WTC11 (cell line): Measurements from ENCODE around the gene CDK9. TPM values are rescaled to one million over a fixed set of nuclear protein-coding genes. Genes with fewer than 3 reads are reported as not detected.

ENCODE experiments used
- ATAC-seq: fragments of 200-7000 bp; cut with Tn5 transposase; 2 replicates; pipeline ENCODE4 v1.10.0; 2021; ENCODE audit warnings: mild to moderate bottlenecking, moderate library complexity
- CTCF ChIA-PET: fragments of 300-600 bp; sonication (Branson Sonifier 250); formaldehyde crosslinking; loops from one replicate; lab custom pipeline; 2021; ENCODE audit warnings: antibody characterized with exemption; lab: Charles Lee
- POLR2A ChIA-PET: fragments of 350-600 bp; sonication (Branson Sonifier 250); formaldehyde crosslinking; loops from one replicate; lab custom pipeline; 2021; ENCODE audit warnings: antibody characterized with exemption; lab: Charles Lee
- DNase-seq: peaks from one replicate; pipeline ENCODE4 v3.0.0; 2021; ENCODE audit warnings: low spot score
- H3K27ac Mint-ChIP-seq: 2 replicates; pipeline ENCODE4 v1.8.0; 2021; ENCODE audit warnings: mixed read lengths
- H3K27me3 Mint-ChIP-seq: 2 replicates; pipeline ENCODE4 v1.8.0; 2021; ENCODE audit warnings: low read depth, mild to moderate bottlenecking, moderate library complexity, mixed read lengths
- H3K36me3 Mint-ChIP-seq: 2 replicates; pipeline ENCODE4 v1.8.0; 2021; ENCODE audit warnings: mixed read lengths
- H3K4me1 Mint-ChIP-seq: 2 replicates; pipeline ENCODE4 v1.8.0; 2022; ENCODE audit warnings: mixed read lengths
- H3K4me3 Mint-ChIP-seq: 2 replicates; pipeline ENCODE4 v1.8.0; 2021; ENCODE audit warnings: mild to moderate bottlenecking, moderate library complexity, mixed read lengths
- H3K9me3 Mint-ChIP-seq: 2 replicates; pipeline ENCODE4 v1.8.0; 2021; ENCODE audit warnings: mixed read lengths
- ATF3 ChIP-seq: sonication (generic); formaldehyde crosslinking; conservative IDR thresholded peaks from 2 replicates; pipeline ENCODE4 v1.8.1; 2022; ENCODE audit warnings: mild to moderate bottlenecking, missing genetic modification reagents
- EMX1 ChIP-seq: fragments of 250-450 bp; sonication (Bioruptor Pico); IDR thresholded peaks from 2 replicates; pipeline ENCODE4 v1.8.0; 2021; ENCODE audit warnings: mild to moderate bottlenecking
- ERG ChIP-seq: fragments of 250-450 bp; sonication (Bioruptor Pico); IDR thresholded peaks from 2 replicates; pipeline ENCODE4 v1.8.0; 2021; ENCODE audit warnings: mild to moderate bottlenecking
- FOXP1 ChIP-seq: sonication (generic); formaldehyde crosslinking; IDR thresholded peaks from 2 replicates; pipeline ENCODE4 v1.8.0; 2022; ENCODE audit warnings: missing genetic modification reagents, mild to moderate bottlenecking, moderate library complexity, borderline replicate concordance
- GRHL2 ChIP-seq: fragments of 250-450 bp; sonication (Bioruptor Pico); IDR thresholded peaks from 2 replicates; pipeline ENCODE4 v1.8.0; 2022; ENCODE audit warnings: mild to moderate bottlenecking, moderate library complexity; ENCODE audit not compliant: insufficient replicate concordance, severe bottlenecking
- MLX ChIP-seq: sonication (generic); formaldehyde crosslinking; IDR thresholded peaks from 2 replicates; pipeline ENCODE4 v1.8.1; 2023; ENCODE audit warnings: mild to moderate bottlenecking, missing genetic modification reagents, moderate library complexity
- NFE2L1 ChIP-seq: sonication (generic); formaldehyde crosslinking; IDR thresholded peaks from 2 replicates; pipeline ENCODE4 v1.8.1; 2023; ENCODE audit warnings: missing genetic modification reagents
- NFYB ChIP-seq: sonication (generic); formaldehyde crosslinking; conservative IDR thresholded peaks from 2 replicates; pipeline ENCODE4 v1.8.0; 2022; ENCODE audit warnings: low read depth, missing genetic modification reagents
- NR2C2 ChIP-seq: sonication (generic); formaldehyde crosslinking; IDR thresholded peaks from 2 replicates; pipeline ENCODE4 v1.8.0; 2022; ENCODE audit warnings: mild to moderate bottlenecking, missing genetic modification reagents
- OVOL2 ChIP-seq: fragments of 250-450 bp; sonication (Bioruptor Pico); IDR thresholded peaks from 2 replicates; pipeline ENCODE4 v1.9.0; 2021; ENCODE audit warnings: mild to moderate bottlenecking, borderline replicate concordance
- PRDM15 ChIP-seq: sonication (generic); formaldehyde crosslinking; IDR thresholded peaks from 2 replicates; pipeline ENCODE4 v1.8.0; 2022; ENCODE audit warnings: missing genetic modification reagents
- SOX15 ChIP-seq: fragments of 250-450 bp; sonication (Bioruptor Pico); IDR thresholded peaks from 2 replicates; pipeline ENCODE4 v1.9.0; 2021; ENCODE audit warnings: mild to moderate bottlenecking
- SP1 ChIP-seq: sonication (generic); formaldehyde crosslinking; conservative IDR thresholded peaks from 2 replicates; pipeline ENCODE4 v1.8.1; 2022; ENCODE audit warnings: missing genetic modification reagents
- TCF7 ChIP-seq: sonication (generic); formaldehyde crosslinking; IDR thresholded peaks from 2 replicates; pipeline ENCODE4 v1.8.0; 2022; ENCODE audit warnings: mild to moderate bottlenecking, low read depth, missing genetic modification reagents, moderate library complexity
- TEAD1 ChIP-seq: sonication (generic); formaldehyde crosslinking; IDR thresholded peaks from 2 replicates; pipeline ENCODE4 v1.8.0; 2022; ENCODE audit warnings: mild to moderate bottlenecking, missing genetic modification reagents
- ZBTB21 ChIP-seq: sonication (generic); formaldehyde crosslinking; IDR thresholded peaks from 2 replicates; pipeline ENCODE4 v1.8.1; 2023; ENCODE audit warnings: mild to moderate bottlenecking, missing genetic modification reagents, borderline replicate concordance
- ZNF219 ChIP-seq: sonication (generic); formaldehyde crosslinking; IDR thresholded peaks from 2 replicates; pipeline ENCODE4 v1.8.0; 2023; ENCODE audit warnings: missing genetic modification reagents, mild to moderate bottlenecking, borderline replicate concordance
- ZNF281 ChIP-seq: sonication (generic); formaldehyde crosslinking; IDR thresholded peaks from 2 replicates; pipeline ENCODE4 v1.8.0; 2023; ENCODE audit warnings: mild to moderate bottlenecking, missing genetic modification reagents
- ZSCAN18 ChIP-seq: fragments of 250-450 bp; sonication (Bioruptor Pico); IDR thresholded peaks from 2 replicates; pipeline ENCODE4 v2.1.2; 2022; ENCODE audit warnings: mild to moderate bottlenecking, moderate library complexity
- total RNA-seq: library from RNA; stranded (reverse); gene quantifications from 3 replicates; pipeline ENCODE4 v1.2.3, GENCODE V29; 2021

The CDK9 gene
- total RNA-seq, 1 experiment from 2014 or later = 111 TPM

GRCh38 chr9:127796852-127797370 lies 11.1 kb downstream of the CDK9 start (continued):
- TF ChIP-seq PRDM15 (CRISPR knock-in tag) (no peak), OVOL2 (CRISPR knock-in tag) (no peak)

GRCh38 chr9:127801955-127802575 lies 16.2 kb downstream of the CDK9 start:
- Mint-ChIP-seq H3K9me3 (no peaks in the 10 kb centered on the region), H3K4me1 (peaks cover 8% of the 10 kb centered on the region), H3K27me3 (no peaks in the 10 kb centered on the region), H3K4me3 (peak overlapping the region; percentile 83), H3K27ac (peak overlapping the region; percentile 93), H3K36me3 (peaks cover 3% of the 10 kb centered on the region)
- DNase-seq (no peak), ATAC-seq (peak; percentile 43)
- CTCF ChIA-PET = interaction anchor here (1.0 to 2.8 kb wide), 10 partner anchors 10 to 122 kb away, joined by 3 to 17 read pairs (median 7); partner anchors contain the start of genes CDK9, ST6GALNAC4 and TOR2A
- TF ChIP-seq NR2C2 (CRISPR knock-in tag) (no peak), ZNF219 (CRISPR knock-in tag) (no peak), OVOL2 (CRISPR knock-in tag) (no peak), FOXP1 (CRISPR knock-in tag) (no peak), ZBTB21 (CRISPR knock-in tag) (no peak), ZSCAN18 (CRISPR knock-in tag) (no peak), ZNF281 (no peak), MLX (CRISPR knock-in tag) (no peak), NFYB (no peak)
- POLR2A ChIA-PET = interaction anchor here (0.7 to 1.8 kb wide), 4 partner anchors 10 to 200 kb away, joined by 3 to 9 read pairs (median 3); no protein-coding TSS in a partner anchor

GRCh38 chr9:127802576-127803443 lies 17.0 kb downstream of the CDK9 start, which contains the start of gene FPGS:
Gene FPGS (plus strand): TSS chr9:127802882. CDS start chr9:127802925, 43 bp downstream.
- Mint-ChIP-seq H3K27ac (peak within 1 kb of the TSS; percentile 98), H3K27me3 (no peaks in the 10 kb centered on the region), H3K4me3 (peak within 1 kb of the TSS; percentile 99), H3K4me1 (peaks cover 8% of the 10 kb centered on the region), H3K9me3 (no peaks in the 10 kb centered on the region), H3K36me3 (peaks cover 11% of the 10 kb centered on the region)
- POLR2A ChIA-PET = interaction anchor here (0.7 to 1.8 kb wide), 4 partner anchors 10 to 201 kb away, joined by 3 to 9 read pairs (median 3); no protein-coding TSS in a partner anchor
- DNase-seq (peak; percentile 85), ATAC-seq (peak; percentile 85)
- CTCF ChIA-PET = interaction anchor here (1.0 to 2.8 kb wide), 13 partner anchors 10 to 122 kb away, joined by 3 to 17 read pairs (median 5); partner anchors contain the start of genes CDK9, ENG, ST6GALNAC4 and TOR2A
- TF ChIP-seq ERG = no peak
- no peak for TF ChIP-seq NFE2L1 (CRISPR knock-in tag)
- no peak for TF ChIP-seq TCF7
- TF ChIP-seq ATF3 = no peak
- no peak for TF ChIP-seq MLX (CRISPR knock-in tag)
- peak; percentile 73 for TF ChIP-seq TEAD1
- no peak for TF ChIP-seq SOX15 (CRISPR knock-in tag)
- TF ChIP-seq SP1 (CRISPR knock-in tag) = peak; percentile 93
- TF ChIP-seq GRHL2 = no peak
- peak; percentile 45; the same call in 1 of the 2 replicates for TF ChIP-seq EMX1 (CRISPR knock-in tag)
